GF-D8 (cell line): Measurements from ENCODE around the gene SH3BP2.

ENCODE experiments used
- DNase-seq: peaks from one replicate; lab custom pipeline; 2025; lab: John Stamatoyannopoulos, UW

The SH3BP2 gene

DNA sequence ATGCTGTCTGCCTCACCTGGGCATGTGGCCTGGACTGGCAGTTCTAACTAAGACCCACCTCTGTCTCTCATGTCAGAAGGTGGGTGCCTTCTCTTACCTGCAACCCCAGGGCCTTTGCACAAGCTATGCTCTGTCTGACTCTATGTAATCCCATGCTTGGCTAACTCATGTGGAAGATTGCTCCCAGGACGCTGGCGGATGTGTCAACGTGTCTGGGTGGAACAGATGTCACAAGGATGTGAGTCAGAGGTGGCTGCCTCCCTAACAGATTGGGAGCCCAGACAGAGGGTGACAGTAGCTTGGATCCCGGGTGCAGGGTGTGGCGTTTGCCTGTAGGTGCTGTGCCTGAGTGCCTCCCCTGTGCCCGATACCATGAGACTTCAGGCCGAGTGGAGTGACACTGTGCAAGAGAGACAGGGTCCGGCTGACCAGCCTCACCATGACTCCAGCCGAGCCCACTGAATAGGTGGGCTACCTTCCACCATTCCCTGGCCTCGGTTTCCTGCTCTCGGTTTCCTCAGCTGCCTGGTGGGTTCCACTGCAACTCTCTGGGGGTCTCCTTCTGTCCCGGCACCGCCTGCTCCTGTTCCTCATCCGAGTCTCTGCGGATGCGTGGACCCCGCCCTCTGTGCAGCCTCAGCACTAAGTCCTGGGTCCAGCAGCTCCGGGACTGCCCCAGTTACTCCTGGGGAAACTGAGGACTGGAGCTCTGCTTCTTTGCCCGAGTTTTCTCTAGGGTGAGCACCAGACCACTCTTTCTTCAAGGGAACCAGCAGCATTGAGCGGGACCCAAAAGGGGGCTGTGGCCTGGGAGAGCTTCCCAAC lies 11.0 kb downstream of the SH3BP2 start:
- no peak for DNase-seq

DNA sequence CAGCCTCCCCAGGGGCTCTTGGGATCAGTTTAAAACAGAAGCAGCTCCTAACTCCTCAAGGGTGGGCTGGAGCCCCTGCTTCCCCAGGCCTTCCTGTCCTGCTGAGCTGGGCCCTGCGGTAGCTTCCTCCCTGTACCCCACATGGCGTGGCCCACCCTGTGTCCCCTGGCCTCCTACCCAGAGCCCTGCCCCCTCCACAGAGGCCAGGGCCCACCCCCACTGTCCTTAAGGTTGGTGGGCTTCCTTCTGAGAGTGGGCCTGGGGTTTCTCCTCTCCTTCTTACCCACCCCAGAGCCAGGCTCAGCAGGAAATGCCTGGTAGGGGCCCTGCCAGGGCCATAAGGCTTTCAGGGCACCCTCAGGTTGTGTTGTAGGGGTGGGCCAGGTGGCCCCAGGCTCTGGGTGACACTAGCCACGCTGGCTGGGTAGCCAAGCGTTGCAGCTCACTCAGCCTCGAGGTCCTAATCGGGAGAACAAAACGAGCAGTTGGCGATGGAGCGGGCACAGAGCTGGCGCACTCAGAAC lies 11.6 kb downstream of the SH3BP2 start:
- DNase-seq, result no peak

DNA sequence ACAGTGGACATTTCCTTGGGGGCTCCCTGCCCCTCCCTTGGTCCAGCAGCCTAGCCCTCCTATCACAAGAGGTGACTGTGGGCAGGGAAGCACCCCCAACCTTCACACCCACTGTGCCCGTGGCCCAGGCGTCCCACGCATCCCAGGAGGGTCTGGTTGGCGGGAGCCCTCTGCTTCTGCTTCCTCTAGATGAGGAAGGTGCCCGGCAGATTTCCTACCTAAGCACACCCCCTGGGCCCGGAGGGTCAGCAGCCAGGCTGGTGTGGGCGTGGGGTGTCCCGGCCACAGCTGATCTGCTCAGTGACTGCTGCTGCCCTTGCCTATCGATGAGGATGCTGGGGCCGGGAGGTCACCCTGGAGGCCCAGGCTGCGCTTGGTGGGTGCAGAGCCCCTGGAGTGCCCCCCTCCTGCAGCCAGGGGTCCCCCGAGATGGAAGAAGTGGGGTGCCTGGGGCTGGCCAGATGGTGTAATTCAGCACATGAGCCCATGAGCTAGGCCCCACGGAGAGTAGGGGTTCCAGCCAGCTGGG lies 12.2 kb downstream of the SH3BP2 start:
- no peak for DNase-seq

DNA sequence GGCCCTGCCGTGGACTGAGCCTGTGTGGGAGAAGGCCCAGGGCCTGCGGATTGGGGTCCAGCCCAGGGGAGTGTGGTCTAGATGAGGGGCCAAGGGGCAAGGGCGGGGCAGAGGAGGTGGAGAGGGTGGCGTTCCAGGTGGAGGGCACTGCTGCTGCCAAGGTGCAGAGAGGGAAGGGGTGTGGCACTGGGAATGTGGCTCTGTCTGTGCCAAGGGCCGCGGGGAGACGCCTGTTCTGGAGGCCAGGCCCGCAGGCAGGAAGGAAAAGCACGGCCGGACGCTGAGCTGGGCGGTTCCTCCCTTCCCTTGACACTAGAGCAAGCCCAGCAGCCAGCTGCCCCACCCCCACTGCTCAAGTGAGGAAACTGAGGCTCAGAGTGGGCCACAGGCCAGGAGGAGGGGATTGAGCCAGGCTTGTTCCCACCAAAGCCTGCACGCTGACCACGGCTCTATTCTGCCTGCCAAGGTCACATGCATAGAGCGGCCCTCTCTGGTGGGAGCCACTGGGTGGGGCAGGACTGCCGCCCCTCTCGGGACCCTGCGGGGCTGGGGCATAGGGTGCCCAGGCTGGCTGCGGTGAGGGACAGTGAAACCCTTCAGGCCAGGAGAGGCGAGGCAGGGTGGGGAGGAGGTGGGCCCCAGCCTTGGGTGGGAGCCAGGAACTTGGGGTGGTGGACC lies 13.0 kb downstream of the SH3BP2 start:
- DNase-seq, result no peak

DNA sequence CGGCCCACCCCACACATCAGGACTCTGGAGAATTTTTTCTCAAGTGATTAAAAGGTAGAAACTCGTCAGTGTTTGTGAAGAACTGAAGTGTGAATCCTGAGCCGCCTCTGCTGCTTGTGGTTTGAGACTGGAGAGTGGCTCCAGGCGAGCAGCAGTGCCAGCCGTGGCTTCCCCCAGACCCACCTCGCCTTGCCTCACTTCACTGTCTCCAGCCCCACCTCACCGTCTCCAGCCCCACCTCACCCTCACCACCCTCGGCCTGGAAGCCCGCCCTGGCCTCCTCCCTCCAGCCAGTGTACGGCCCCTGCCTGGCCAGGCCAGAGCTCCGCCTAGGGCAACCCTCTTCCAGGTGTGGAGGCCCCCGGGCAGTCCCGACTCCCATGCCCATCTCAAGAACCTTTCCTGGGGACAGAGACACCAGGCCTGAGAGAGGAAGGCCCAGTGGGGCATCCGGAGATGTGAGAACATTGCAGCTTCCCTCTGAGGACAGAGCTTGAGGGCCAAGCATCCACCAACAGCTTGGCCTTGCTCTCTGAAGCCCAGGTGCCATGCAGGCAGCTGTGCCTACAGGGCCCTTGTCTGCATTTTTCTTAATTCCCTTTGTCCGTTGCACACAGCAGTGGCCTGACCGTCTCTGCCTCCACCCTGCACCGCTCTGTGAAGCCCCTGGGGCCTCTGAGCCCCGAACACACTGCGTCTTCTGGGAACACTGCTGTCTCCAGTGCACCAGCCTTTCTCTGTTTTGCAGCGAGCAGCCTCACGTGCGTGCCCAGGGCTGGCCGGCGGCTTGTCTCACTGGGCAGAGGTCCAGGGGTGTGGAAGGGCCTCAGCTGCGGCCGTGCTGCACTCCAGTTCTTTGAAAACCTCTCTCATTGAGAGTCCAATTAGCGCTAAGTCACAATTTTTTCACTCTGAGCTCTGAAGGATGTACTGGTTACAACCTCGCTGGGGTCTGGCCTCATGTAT lies 13.8 kb downstream of the SH3BP2 start:
- DNase-seq, result no peak

DNA sequence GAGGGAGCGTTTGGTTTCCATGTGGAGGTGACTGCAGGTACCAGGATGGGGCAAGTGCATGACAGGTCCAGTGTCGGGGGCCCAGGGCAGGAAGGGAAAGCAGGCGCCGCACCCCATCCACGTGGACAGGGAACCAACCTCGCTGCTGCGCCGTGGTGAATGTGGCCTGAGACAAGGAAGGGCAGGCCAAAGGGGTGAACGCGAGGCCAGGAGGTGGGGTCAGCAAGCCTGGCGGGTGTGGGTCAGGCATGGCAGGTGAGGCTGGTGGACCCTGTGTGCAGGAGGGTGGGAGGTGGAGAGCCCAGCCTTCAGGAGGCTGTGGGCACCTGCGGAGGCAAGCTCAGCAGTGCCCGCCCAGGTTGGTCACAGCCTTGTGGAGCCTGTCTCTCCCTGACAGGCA lies 14.7 kb downstream of the SH3BP2 start:
- DNase-seq, result no peak

DNA sequence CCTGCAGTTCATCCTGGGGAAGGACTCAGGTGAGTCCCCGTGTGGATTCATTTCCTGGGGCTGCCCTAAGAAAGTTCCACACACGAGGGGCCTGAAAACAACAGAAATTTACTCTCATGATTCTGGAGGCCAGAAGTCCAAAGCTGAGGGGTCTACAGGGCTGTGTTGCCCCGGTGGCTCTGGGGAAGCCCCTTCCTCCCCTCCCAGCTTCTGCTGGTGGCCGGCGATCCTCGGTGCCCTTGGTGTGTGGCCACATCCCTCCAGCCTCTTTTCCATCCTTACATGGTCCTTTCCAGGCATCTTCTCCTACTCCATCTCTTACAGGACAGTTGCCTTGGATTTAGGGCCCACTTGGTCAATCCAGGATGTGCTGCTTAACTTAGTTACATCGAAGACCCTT lies 15.1 kb downstream of the SH3BP2 start:
- DNase-seq, result no peak

DNA sequence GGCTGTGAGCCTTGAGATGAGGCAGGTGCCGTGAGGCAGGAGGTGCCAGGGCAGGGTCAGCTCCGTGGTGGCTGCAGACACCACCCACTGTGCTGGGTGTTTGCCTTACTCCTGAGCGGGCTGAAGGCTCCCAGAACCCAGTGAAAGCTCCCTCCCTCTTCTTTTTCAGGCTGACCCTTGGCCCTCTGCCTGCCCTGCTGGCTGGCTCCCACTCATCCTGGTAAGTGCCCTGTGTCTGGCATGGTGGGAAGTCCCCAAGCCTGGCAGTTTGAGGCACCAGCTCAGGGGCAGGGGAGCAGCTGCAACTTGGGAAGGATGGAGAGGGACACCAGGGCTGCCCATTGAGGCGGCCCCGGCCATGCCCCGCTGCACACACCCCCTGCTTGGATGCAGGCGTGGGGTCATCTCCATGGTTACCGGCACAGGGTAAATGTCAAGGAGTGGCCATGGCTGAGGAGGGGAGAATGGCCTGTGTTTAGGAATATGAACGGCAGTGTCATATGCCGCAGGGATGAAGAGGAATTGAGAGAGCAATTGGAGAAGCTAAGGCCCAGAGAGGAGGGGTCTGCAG lies 16.8 kb downstream of the SH3BP2 start:
- DNase-seq, result no peak

DNA sequence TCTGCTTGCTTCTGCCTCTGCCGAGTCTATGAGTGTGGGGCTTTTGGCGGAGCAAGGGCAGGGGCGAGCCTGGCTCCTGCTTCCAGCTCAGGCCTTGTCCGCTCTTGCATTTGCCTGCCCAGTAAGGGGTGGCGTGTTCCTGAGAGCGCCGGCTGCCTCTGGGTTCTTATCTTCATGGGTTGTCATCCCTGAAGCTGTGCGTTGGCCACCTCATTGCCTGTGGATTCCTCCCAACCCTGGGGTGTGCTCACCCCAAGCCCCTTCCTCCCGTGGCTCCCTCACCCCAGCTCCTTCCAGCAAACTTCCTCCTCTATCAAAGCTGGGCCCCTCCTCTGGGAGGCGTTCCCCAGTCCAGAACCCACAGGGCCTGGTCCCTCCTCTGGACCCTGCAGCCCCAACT lies 17.5 kb downstream of the SH3BP2 start:
- no peak for DNase-seq

DNA sequence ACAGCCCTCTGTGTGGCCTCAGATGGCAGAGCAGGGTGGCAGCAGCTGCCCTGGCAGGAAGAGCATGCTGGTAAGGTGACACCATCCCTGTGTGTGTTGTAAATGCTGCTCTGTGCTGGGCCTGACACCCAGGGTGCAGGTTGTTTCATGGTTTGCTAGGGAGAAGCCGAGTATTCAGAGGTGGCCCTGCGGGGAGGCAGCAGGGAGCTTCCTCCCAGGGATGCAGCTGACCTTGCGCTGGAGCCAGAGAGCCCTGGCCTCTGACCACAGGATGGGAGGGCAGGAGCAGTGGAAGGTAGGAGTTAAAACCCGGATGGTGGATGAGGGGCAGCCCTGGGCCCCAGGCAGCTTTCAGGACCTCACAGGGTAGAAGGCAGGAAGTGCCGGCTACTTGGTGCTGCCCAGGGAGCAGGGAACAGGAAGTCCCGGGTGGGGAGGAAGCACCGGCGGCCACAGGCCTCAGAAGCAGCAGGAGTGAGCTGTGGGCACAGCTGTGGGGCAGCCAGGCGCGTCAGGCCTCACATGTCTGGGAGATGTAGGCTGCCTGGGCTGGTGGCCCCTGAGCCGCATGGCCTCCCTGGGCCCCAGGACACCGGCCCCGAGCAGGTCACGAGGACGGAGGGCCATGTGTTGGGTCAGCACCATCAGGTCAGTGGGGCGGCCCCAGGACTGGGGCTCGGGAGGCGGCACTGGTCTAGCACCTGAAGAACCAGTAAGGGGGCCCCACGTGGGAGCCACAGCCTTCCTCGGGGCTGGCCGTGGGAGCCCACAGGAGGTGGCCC lies 19.1 kb downstream of the SH3BP2 start:
- peak; percentile 94 for DNase-seq

DNA sequence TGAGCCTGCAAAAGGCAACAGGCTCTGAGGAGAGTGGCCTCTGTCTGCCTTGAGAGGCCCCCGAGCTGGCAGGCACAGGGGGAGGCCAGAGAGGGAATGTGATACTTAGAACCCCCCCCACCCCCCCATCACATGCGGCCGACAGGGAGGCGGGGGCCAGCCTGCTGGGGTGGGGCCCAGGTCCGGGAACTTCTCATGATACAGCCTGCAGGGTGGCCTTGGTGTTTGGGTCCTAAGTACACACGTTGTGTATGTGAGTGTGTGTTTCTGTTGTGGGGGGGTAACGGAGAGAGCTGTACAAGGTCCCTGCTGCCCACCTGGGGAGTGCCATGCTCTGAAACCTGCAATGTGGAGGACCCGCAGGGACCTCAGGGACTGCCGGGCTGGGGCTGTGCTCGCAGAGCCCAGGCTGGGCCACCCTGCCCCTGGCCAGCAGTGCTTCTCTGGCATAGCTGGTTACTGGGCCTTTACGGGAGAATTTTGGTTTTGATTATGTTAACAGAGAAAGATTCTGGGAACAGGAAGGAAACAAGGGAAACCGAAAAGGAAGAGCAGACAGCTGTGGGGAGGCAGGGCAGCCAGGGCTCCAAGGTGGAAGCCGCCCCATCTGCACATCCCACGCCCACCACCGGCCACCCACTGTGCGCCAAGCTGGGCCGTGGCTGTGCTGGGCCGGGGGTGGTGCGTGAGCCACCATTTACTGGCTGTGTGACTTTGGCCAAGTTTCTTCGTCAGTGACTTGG lies 19.9 kb downstream of the SH3BP2 start:
- DNase-seq, result peak; percentile 40

DNA sequence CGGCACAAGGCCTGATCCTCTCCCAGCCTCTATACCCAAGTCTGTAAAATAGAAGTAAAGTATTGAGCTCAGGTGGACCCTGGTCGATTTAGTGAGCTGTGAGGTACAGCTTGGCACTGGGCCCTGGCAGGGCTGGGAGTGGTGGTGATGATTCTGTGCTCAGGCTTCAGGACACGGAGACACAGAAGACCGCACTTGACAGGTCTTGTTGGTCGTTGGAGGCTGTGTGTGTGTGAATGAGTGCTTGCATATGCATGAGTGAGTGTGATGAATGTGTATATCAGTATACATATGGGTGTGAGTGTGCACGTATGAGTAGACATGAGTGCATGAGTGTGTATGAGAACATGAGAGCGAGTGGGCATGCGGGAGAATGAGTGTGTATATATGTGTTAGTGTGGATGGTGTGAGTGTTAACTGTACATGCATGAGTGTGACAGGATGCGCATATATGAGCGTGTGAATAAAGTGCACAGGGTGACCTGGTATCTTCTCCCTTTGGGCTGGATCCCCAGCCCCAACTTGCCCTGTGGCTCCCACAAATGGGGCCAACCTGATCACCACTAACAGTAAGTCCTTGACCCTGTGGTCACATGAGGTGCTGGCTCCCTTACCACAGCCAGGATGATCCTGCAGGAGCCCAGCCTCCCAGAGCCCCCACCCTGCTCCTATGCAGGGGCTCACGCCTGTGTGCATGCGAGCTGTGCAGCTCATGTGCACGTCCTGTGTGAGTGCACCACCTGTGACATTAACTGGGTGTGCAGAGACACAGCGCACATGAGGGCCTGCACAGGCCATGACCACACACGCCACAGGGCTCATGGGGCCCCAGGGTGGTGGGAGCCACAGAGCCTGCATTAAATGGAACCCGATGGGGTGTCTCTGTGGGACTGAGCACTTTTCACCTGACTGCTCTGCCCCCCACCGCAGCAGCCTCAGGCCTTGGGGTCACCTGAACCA lies 20.8 kb downstream of the SH3BP2 start:
- DNase-seq, result no peak

DNA sequence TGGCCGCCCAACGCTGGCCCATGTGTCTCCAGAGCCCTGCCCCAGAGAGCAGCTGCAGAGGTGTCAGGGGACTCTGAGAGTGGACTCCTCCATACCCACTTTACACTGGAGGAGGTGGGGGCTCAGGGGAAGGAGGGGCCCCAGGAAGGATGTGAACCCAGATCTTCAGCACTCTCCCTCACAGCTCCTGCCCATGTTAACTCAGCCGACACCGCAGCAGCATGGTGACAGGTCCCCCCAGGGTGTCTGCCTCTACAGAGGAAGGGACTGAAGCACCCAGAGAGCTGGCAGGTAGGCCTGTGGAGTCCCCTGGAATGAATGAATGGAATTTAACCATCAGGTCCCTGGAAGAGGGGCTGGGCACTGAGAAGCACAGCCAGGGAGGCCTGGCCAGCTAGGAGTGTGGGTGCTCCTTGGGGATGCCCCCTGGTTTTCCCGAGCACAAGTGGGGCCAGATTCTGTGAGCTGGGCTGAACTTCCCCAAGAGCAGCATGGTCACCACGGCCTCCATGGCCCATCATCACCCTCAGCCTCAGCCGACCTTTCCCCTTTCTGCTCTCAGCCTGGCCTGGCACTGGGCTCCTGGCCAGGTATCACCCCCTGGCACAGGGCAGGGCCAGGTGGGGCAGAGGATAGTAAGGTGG lies 21.9 kb downstream of the SH3BP2 start:
- DNase-seq, result no peak

DNA sequence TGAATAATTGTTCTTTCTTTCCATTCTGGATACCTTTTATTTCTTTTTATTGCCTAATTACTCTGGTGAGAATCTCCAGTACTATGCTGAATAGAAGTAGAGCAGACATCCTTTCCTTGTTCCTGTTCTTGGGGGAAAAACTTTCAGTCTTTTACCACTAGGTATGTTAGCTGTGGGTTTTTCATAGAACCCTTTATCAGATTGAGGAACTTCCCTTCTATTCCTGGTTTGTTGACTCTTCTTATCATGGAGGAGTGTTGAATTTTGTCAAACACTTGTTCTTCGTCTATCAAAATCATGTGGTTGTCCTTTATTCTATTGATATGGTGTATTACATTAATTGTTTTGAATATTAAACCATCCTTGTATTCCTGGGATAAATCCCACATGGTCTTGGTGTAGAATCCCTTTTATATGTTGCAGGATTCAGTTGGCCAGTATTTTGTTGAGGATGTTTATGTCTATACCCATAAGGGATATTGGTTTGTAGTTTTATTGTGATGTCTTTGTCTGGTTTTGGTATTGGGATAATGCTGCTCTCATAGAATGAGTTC lies 23.6 kb downstream of the SH3BP2 start:
- DNase-seq, result peak; percentile 67

DNA sequence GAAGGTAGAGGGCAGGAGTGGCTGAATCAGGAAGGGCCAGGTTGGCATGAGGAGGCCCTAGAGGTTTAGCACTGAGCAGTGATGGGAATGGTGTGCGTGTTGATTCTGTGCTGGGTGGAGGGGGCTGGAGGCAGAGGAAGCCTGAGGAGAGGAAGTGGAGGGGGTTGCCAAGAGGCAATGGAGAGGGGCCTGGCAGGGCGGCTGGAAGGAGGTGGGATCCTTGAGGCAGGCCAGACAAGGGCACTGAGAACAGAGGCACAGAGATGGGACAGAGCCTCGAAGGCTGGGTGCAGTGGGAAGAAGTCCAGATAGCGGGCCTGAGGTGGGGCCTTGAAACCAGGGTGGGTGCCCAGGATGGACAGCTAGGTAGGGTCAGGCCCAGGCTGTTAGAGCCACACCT lies 24.3 kb downstream of the SH3BP2 start:
- no peak for DNase-seq

DNA sequence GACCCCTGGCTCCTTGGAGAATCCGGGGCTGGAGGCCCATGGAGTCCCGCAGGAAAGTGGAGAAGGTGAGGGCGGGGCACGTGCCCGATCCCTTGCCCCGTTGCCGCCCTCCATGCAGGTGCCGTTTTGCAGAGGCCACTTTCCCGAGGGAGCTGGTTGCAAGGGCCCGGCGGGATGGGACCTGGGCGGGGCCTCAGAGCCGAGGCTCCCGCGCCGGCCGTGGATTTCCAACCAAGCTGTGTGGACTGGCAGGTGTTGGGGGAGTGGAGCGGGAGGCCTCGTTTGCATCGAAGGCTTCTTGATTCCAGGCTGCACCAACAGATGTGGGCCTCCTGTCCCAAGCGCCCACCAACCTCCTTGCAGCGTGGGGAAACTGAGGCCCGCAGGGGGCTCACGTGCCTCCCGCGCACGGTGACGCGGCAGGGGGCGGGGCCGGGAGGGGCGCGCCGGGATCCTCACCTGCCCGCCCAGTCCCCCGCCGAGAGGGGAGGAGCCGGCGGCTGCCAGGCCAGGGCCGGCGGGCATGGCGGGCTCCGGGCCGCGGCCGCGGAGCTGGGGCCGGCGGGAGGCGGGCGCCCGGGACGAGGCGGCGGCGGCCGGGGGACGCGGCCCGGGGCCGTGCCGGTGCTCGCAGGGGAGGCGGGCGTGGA lies 24.9 kb downstream of the SH3BP2 start:
- DNase-seq, result no peak

DNA sequence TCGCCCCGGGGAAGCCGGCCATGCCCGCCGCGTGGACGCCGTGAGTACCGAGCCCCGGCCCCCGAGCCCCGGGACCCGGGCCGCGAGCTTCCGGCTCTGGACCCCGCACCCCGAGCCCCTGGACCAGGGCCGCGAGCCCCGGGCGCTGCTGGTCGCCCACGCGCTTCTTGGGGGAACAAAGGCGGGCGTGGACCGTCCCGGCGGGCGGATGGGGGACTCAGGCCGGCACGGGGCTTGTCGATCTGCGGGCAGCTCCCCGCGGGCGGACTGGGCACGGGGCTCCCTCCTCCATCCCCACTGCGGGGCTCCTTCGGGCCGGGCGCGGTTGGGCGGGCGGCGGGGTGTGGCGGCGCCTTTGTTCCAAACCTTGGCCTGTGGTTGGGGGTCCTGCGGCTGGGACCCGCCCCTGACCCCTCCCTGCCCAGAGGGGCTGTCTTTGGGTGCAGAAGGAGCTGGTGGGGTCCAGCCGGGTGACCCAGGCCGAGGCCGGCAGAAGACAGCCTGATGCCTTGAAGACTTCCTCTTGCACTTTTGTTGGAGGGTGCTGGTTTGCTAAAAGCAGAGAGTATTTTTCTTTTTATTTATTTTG lies 25.6 kb downstream of the SH3BP2 start:
- DNase-seq, result no peak
